A673 (cell line): ENCODE measurements around the gene STON1.

Experiments
- EZH2 ChIP-seq: fragments of 200-600 bp; sonication (generic); IDR thresholded peaks from 2 replicates; pipeline ENCODE4 v1.6.1; 2017; ENCODE audit warnings: borderline replicate concordance, low read depth, mild to moderate bottlenecking, mixed read lengths, antibody characterized with exemption, low read length; ENCODE audit not compliant: poor library complexity, severe bottlenecking
- TF ChIP-seq, protein P1 (sequence below): fragments of 300-800, 200-600 bp; sonication (generic); conservative IDR thresholded peaks from 2 replicates; pipeline ENCODE4 v1.5.1; 2017; ENCODE audit warnings: low read depth, mild to moderate bottlenecking, antibody characterized with exemption, low read length, moderate library complexity, mixed read lengths

DNA sequence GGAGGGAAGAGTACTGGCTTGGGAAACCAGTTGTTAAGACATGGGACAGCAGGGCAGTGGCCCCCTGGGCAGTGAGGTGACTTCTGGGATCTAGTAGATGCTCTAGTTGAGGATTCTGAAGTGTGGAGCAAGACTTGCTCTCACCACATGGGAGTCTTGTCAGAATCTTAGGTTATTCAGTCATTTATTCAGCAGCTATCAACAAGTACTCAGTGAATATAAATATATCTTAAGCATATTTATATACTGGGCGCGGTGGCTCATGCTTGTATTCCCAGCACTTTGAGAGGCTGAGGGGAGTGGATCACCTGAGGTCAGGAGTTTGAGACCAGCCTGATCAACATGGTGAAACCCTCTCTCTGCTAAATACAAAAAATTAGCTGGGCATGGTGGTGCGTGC lies 20.0 kb downstream of the STON1 start:
- TF ChIP-seq, protein P1, sequence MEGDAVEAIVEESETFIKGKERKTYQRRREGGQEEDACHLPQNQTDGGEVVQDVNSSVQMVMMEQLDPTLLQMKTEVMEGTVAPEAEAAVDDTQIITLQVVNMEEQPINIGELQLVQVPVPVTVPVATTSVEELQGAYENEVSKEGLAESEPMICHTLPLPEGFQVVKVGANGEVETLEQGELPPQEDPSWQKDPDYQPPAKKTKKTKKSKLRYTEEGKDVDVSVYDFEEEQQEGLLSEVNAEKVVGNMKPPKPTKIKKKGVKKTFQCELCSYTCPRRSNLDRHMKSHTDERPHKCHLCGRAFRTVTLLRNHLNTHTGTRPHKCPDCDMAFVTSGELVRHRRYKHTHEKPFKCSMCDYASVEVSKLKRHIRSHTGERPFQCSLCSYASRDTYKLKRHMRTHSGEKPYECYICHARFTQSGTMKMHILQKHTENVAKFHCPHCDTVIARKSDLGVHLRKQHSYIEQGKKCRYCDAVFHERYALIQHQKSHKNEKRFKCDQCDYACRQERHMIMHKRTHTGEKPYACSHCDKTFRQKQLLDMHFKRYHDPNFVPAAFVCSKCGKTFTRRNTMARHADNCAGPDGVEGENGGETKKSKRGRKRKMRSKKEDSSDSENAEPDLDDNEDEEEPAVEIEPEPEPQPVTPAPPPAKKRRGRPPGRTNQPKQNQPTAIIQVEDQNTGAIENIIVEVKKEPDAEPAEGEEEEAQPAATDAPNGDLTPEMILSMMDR: no peak
- TF ChIP-seq EZH2: no peak
